ENCODE data around the gene CXCL14.

Gene CXCL14, protein sequence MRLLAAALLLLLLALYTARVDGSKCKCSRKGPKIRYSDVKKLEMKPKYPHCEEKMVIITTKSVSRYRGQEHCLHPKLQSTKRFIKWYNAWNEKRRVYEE
- total RNA-seq: 0 reads per million in 4 experiments

DNA sequence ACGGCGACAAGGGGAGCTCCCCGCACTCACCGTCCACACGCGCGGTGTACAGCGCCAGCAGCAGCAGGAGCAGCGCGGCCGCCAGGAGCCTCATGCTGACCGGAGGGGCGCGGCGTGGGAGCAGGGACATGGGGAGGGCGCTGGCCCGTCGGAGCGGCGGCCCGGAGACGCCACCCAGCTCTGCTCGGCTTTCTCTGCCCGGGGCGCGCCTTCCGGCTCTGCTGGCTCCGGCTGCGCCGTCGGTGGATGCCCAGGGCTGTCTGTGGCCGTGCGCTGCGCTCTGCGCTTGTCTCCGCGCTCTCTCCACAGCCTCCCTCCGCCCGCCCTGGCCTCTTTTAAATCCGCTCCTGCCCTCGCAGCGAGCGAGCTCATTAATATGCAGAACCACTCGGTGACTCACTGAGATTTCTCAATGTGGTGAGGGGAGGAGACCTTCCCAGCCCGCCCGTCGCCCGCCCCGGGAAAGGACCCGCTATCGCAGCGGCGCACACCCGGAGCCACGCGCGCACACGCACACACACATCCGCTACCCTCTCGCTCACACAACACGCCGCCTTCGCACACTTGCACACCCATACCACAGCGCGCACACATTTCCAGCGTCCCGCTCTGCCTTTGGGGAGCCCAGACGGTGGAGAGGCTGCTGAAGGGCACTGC lies at the start of gene CXCL14:
TSS of gene CXCL14 (minus strand) at position 307 of the 657 bp plus-strand sequence. CDS start at position 94, 213 bp downstream.
- no peak for DNase-seq

DNA sequence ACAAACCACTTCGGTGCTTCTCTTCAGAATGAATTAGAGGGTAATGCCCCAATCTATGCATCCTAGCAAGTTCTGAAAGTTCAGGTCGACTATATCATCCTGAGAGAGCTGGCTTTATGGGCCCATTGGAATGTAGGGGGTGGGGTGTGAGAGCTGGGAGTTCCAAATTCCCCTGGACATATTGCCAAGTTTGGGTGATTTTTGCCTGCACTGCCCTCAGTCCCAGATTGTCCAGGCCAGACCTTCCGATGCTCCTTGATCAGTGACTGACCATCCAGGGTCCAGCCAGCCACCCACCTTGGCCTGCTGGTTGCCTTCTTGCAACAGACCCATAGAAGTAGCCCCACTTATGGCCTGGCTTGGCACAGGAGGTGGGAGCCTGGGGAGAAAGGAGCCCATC lies 47.8 kb upstream of the CXCL14 start:
- DNase-seq: no peak

DNA sequence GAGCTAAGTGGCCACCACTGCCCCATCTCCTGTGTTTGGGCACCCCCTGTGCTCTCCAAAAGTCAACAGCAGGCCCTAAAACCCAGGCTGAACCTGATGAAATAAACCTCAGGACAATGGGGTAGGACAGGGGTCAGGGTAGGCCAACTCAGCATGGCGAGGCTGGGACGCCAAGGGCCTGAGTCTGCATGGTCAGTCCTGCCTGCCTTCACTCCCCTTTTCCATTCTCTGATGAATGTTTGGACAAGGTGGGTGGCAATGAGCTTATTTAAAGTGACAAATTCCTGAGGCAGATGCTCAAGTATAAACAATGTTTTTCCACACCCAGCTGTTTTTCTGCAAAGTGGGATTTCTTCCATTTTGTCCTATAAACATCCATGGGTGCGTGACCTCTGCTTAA lies 47.2 kb upstream of the CXCL14 start:
- no peak for DNase-seq

DNA sequence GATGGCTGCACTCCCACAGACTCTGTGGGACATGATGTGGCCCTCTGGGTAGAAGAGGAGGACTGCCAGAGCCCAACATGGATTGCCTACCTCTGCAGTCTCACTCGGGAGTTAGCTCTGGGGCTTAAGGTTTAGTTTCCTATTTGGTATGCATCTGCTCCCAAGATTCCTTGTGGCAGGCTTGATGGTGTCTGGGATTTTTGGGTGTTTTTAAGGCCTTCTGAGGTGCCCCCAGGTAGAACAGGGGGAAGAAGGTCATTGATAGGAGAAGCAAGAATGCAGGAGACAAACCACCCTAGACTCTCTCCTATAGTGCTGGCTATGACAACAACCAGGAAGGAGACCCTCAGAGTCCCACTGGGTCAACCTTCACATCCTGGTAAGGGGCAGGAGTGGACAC lies 46.7 kb upstream of the CXCL14 start:
- DNase-seq: no peak

DNA sequence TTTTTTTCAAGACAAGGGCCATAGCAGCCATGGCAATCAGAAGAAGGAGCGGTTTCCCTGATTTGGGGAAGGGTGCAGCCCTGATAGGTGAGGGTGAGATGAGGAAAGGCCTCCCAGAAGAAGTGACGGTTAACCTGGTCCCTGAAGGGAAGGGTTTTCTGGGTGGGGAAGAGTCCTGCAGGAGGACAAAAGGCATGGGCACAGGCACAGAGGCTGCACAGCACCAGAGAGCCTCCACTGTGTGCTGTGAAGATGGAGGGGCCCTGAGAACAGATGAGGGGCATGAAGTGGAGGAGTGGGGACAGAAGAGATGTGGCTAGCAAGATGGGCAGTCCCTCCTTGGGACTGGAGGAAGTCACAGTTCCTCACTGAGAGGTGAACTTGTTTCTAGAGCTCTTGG lies 46.3 kb upstream of the CXCL14 start:
- no peak for DNase-seq

DNA sequence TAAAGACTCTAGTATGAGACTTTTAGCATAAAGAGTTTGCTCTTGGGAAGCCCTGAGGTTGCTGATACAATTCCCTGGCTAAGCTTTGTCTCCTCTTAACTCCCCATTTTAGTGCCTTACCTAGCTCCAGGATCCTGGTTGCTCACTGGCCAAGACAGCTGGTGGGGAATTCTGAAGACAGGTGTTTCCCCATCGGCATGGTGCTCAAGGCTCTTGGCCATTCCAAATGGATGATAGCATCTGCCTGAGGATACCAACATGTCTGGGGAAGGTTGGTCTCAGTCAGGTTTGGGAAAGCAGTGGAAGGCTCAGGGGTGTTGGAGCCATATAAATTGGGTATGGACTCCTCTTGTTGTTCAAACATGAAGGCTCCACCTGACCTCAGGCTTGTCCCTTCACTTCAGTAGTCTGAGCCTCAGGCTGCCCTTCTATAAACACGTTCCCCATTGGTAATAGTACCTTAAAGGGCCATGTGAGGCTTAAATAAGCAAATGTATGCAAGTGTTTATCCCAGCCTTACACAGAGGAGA lies 44.5 kb upstream of the CXCL14 start:
- DNase-seq: no peak

DNA sequence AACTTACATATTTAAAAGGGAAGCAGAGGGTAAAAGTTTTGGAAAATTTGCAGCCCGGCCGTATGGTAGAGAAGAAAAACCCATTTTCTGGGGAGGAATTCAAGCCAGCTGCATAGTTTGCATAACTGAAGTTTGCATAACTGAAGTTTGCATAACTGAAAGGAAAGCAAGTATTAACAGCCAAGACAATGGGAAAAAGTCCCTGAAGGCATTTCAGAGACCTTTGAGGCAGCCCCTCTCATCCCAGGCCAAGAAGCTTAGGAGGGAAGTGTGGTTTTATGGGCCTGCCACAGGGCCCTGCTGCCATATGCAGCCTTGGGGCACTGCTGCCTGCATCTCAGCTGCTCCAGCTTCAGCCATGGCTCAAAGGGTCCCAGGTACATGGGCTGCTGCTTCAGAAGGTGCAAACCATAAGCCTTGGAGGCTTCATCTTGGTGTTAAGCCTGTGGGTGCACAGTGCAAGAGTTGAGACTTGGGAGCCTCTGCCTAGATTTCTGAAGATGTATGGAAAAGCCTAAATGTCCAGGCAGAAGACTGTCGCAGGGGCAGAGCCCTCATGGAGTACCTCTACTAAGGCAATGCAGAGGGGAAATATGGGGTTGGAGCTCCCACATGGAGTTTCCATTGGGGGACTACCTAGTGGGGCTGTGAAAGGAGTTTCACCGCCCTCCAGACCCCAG lies 36.9 kb upstream of the CXCL14 start:
- DNase-seq: no peak

DNA sequence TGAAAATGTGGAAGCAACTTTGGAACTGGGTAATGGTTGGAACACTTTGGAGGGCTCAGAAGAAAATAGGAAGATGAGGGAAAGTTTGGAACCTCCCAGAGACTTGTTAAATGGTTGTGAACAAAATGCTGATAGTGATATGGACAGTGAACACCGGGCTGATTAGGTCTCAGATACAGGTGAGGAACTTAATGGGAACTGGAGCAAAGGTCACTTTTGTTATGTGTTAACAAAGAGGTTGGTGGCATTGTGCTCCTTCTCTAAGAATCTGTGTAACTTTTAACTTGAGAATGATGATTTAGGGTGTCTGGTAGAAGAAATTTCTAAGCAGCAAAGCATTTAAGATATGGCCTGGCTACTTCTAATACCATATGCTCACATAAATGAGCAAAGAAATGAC lies 36.4 kb upstream of the CXCL14 start:
- DNase-seq: no peak

DNA sequence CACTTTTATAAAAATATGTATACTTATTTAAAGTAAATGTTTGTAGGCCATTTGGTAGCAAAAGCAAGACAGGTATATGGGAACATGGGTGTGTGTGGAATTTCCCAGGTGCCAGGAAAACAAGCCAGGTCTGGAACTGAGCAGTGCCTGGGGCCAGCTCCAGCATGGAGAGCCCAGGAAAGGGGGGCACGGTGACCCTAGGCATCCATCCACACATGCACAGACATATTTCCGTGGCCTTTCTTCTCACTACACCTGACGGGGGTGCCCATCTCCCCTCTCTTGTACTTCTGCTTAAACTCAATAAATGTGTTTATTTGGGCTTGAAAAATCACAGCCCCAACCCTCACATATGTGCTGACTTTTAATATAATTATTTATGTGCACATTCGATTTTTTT lies 31.2 kb upstream of the CXCL14 start:
- DNase-seq: no peak

DNA sequence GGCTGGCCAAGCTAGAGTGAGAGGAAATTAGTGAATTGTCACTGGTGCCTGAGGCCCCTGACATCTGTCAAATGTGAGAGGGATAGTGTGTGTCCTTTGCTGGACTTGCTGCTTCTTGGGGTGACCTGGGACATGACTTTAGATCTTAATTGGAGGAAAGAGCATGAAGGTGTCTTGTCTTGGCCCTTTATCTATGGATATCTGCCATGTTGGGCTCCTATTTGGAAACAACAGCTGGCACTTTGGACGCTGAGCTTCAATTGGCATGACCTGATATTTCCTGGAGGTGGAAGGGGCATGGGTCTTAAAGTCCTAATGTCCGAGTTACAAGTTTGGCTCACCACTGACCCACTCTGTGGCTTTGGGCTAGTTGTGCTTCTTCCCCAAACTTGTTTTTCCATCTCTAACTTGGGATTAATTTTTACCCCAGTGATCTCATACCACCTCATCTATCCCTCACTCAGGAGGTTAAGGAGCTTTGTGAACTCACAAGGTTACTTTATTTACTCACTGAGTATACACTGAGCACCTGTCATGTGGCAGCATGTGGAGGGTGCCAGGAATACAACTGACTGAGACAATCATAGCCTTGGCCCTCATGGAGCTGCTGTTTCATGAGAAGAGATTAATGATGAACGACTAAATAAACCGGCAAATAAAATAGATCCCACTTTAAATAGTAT lies 30.1 kb upstream of the CXCL14 start:
- DNase-seq: no peak

DNA sequence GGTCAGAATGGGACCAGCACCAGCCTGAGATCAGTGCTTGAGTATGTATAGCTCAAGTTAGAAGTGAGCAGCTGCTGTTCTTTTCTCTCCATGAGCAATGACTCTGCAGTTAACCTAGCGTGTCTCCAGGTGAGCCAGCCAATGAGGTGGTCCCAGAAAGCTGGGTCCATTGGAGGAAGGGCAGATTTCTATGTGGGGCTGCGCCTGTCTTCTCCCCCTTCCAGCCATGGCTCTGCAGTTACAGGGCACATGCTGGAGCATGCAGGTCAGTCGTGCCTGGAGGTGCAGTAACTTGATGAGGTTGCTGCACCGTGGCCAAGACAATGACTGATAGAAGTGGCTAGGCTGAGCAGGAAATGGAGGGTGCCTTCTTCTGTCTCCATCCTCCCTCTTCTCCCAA lies 29.6 kb upstream of the CXCL14 start:
- no peak for DNase-seq

DNA sequence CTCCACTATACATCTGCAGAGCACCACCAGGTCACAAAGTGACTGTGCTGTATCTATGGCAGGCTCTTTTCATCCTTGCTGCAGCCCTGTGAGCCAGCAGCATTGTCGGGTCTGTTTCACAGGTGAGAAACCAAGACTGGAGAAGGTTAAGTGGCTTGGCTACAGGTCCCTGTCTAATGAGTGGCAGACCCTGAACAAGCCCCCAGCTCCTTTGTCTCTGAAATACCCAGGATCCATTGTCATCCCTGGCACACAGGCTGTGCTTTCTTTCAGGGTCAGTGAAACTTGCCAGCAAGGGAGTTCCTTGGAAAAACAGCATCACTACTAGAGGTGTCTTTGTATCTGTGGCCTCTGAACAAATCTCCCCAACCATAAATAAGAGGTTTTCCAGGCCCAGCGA lies 27.6 kb upstream of the CXCL14 start:
- no peak for DNase-seq

DNA sequence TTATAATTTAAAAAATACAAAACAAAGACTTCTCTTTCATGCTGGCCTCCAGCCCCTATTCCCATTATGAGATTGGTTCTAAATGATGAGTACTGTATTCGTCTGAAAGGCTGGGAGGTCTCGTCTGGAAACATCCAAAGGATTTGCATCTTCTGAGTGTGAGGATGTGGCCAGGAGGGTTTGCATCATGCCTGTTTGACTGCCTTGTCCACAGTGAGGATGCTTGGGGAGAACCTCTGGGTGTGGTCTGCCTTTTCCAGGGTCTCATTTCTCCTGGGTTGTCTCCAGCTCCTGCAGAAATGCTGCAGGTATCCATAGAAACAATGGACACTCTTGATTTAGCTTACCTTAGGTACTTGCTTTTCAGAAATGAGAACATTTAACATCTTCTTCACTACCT lies 26.4 kb upstream of the CXCL14 start:
- DNase-seq: no peak

DNA sequence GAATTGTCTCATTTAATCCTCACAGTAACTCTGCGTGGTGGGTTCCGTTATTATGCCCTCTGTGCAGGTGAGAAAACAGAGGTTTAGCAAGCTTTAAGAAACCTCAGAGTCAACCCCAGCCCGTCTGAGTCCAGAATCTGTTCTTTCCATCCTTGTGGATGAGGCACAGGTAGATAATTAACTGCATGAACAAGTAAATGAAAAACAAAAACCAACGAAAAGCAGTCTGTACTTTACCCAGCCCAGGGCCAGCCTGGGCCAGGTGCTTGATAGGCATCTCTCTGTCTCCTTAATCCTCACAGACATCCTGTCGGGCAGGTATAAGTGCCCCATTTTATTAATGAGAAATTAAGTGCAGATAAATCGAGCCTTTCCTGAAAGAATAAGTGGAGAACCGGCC lies 25.3 kb upstream of the CXCL14 start:
- DNase-seq: no peak

DNA sequence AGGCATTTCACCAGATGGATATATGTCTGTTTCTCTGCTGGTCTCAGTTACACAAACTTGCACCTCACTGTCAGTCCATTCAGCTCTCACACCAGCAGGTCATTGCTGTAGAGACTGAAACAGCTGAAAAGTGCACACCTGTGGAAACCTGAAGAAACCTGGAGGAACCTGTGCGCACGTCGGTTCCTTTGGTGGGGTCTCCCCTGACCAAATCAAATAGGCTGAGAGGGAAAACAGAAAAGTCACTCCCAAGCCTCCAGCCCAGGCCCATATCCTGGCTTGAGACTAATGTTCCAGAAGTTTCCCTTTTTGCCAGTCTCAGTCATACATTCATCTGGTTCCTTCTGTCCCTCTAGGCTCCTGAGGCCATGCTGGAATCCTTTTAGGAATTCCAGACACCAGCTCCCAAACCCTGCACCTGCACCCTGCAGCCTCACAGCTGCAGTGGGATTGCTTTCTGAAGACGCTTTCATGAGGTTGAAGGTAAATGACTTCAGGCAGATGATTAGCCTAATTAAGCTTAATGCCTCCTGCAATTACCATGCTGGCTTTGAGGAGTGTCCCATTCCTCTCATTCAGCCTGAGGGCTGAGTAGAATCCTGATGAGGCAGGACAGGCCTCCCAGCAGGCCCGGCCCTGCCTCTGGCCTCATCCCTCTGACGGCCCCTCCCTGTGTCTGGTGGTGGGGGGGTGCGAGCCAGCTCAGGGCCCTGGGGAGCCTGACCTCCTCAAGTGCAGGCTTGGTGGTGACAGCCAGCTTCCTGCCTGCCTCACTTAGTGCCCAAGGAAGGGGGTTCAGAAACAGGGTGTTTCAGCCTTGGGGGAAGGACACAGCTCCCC lies 24.3 kb upstream of the CXCL14 start:
- no peak for DNase-seq

DNA sequence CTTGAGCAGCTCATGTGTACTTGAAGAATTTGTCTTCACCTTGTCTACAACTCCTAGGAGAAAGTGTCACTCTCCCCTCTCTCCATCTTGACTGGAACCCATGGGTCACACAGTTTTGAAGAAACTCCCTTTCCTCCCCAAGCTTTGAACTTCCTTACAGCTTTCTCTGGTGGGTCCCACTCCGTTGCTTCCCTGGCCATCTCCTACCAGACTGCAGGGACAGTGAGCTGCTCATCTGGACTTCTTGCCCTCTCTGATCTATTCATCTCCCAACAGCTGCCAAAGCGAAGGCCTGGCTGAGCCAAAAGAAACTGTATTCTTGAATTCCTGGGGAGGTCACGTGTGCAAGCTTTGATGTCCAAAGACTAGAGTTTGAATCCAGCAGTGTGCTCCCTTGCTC lies 22.7 kb upstream of the CXCL14 start:
- DNase-seq: no peak

DNA sequence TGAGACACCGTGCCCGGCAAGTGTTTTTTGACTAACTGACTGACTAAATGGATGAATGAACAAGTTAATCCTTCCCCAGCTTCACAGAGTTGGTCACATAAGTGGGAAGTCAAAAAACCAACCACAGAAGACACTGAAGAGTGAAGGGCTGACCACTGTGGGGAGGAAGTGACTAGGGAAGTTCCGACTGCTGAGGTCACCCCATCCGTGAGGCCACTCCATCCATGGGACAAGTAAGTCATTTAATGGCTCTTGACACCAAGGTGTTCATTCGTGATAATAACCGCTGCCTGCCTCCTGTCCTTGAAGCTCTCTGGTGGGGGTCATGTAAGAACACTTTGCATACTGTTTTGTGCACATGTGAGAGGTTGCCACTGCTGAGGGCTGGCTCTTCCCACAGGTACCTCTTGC lies 22.2 kb upstream of the CXCL14 start:
- DNase-seq: no peak

DNA sequence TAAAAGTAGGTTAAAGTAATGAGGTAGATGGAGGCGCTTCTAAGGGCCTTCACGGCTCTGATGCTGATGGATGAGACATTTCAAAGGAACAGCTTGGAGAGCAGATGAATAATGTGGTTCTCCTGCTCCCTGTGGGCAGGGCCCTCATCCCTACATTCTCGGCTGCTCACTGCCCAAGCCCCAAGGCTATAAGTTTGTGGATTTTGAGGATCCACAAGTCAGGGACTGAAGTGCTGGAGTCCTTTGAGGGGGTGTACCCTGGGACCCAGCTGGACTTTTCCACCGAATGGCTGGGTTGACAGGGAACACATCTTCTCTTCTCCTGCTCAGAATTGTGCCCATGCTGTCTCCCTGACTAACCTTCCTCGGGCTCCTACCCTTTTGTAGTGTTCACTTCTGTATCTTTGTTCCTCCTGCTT lies 21.4 kb upstream of the CXCL14 start:
- DNase-seq: no peak

DNA sequence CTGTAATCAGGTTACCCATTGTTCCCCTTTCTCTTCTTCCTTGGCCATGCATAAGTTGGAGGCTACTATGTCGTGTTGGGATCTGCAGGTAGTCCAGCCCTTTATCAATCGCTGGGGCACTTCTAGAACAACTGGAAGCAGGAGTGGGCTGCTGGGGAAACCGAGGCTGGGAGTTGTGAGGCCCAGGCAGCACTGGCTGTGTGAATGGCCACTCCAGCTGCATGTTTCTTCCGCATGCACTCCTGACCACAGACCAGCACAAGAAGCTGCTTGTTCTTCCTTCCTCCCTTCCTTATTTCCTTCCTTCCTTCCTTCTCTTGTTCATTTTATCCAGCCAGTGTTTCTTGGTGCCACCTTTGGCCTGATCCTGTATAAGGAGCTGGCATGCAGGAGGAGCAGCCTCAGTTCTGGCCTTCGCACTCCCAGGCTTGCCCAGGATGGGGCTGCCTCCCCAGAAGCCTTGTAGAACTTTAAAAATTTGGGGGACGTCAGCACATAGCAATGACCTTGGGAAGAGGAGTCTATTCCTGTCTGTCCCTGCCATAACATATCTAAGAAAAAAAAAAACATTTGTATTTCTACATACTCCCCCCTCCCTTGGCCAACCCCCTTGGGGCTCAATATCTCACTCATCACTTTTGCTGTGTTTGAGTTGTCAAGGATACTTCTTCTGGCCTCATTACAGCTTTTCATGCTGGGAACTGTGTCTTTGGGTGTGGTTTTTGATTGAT lies 20.8 kb upstream of the CXCL14 start:
- DNase-seq: no peak

DNA sequence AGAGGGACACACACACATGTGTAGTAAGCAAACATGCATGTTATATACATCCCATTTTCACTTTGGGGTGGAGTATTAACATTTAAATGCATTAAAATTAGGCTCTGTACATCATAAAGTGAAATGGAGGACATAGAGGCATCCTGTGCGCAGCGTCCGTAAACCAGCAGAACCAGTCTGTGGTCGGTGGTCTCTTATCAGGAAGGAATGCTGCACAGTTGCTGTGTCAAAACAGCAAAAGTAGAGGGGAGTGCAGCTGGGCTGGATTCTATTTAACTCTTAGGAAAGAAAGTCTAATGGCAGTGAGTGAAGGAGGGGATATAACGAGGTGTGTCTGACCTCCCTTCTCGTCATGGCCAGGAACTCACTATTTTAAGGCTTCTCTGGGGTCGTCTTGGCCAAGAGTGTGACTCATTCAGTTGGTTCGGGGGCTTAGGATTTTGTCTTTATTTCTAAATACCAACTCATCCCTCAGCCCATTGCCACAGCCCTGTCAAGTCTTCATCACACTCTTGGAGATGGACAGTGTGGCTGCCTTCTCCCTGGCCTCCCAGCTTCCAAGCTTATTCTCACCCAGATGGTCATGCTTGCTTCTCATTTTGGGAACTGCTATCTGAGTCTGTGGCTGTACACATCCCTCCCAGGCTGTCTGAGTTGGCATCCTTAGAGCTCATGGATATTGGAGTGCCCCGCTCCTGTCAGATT lies 20.1 kb upstream of the CXCL14 start:
- DNase-seq: no peak

DNA sequence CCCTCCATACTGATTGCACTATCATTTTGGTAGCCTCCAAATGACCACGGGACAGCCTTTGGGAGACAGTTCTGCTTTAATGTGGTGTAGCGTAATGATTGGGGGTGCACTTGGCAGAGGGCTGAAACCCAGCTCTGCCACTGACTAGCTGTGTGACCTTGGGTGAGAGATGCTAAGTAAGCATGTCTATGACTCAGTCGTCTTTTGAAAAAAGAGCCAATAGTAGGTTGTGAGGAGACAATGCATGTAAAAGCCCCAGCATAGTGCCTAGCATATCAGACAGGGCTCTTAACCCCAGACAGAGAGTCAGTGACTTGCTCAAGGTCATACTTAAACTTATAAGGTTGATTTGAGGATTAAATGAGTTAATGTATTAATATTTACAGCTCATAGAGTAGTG lies 18.0 kb upstream of the CXCL14 start:
- no peak for DNase-seq

Measured in effector CD8-positive, alpha-beta T cell (primary cell).